ENCODE data around the gene C16orf78.

C16orf78 gene

GRCh38 chr16:49436181-49436580 is 62.6 kb downstream of the C16orf78 start:
- no peak for DNase-seq

DNA sequence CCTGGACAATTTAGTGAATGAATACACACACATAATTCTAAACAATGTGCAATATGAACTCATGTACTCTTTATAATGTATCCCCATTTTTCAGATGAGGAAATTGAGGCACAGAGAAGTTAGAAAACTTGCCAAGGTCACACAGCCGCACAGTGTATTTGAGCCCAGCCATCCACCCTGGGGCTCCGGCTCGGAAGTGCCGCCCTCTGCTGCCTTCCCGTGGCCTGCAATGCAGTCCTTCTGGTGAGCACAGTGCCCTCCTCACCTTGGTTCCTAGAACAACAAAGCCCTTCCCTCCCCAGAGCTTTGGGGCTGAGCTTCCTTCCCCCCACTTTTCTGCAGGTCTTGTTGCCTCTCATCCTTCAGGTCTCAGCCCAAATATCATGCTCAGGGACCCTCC is 63.7 kb downstream of the C16orf78 start:
- DNase-seq, result no peak

GRCh38 chr16:49439050-49439449 is 65.4 kb downstream of the C16orf78 start:
- no peak for DNase-seq

GRCh38 chr16:49439676-49440075 is 66.1 kb downstream of the C16orf78 start:
- no peak for DNase-seq

DNA sequence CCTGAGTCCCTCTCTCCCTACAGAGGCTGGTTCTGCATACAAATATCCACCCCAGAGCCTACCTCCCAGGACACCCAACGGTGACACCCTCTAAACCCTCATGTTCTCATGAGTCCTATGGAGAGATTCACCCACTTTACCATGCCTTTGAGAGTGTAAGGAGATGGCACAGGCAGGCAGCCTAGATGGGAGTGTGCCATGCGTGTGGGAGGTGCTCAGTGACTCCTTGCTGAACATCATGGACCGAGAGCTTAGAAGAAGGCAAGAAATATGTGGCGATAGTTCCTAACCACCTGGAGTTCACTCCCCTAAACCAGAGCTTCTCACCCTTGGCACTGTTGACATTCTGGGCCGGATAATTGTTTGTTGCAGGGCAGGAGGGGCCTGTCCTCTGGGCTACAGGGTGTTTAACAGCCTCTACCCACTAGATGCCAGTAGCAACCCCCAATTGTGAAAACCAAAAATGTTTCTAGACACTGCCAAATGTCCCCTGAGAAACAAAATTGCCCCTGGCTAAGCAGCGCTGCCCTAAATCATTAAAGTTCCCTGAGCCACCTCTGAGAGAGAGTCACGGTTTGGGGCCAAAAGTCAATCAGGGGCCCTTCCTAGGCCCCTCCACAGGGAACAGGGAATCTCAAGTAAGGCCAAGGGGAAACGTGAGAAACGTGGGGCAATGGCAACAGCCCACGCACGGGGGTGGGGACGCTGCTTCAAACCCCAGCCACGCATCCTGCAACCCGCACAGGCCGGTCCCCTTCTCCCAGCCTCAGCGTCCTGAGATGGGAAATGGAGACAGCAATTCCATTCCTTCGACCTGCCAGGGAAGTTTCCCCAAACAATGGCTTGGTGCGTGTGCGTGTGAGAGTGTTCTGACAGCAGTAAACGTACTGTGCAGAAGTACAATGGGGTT is 66.8 kb downstream of the C16orf78 start:
- no peak for DNase-seq

- no peak for DNase-seq
Measured at GRCh38 chr16:49441366-49441780, 67.8 kb downstream of the C16orf78 start.

DNA sequence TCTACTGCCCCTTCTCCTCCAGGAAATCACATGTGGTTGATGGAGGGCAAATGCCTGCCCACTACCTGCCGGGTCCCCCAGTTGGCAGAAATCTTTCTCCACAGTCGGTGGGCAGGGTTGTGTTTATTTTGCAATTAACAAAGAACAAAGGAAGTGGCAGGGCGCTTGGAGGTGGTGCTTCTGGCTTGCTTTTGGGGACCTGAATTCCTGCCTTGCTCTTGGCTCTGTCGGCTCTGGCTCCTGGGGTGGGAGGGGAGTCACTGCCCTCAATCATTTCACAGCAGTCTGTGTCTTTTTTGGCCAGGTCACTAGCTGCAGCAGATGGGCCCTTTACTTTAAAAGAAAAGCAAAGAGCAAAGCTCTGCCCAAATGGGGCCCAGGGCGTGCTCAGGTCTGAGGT is 69.2 kb downstream of the C16orf78 start:
- DNase-seq, result no peak

GRCh38 chr16:49443576-49443975 is 70.0 kb downstream of the C16orf78 start:
- DNase-seq, result no peak

DNA sequence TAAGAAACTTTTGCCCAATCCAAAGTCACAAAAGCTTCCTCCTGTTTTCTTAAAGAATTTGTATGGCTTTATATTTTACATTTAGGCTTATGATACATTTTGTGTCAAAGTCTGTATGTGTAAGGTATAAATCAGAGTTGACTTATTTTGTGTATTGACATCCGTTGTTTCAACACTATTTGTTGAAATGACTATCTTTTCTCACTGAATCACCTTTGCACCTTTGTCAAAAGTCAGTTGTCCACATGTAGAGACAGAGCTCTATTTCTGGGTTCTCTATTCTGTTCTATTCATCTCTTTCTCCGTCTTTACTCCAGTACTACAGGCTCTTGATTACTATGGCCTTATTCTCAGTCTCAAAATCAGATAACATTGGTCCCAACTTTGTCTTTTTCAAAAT is 73.2 kb downstream of the C16orf78 start:
- DNase-seq, result no peak

Data from NCI-H2081 treated with DMSO at 0.1 percent for 48 hours (cell line).